NCI-H2171 (cell line): ENCODE results near the gene FAM118A.

ENCODE experiments used
- DNase-seq: peaks from one replicate; lab custom pipeline; 2025; lab: John Stamatoyannopoulos, UW

The FAM118A gene

DNA sequence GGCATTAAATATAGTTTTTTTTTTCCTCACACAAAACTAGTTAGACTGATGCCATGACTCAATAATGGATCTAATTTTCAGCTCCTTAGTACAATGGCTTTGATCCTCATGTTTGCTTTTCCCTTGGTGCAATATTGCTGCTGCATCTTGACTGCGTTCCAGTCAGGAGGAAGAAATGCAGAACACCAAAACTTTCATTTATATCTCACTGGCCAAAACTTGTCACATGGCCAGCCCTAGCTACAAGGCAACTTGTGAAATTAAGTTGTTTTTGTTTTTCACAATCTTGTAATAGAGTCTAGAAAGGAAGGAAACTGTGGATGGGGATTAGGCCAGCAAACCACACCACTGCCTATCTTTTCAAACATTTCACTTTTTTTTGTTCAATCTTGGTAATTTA is 67.0 kb downstream of the FAM118A start:
- DNase-seq: no peak

DNA sequence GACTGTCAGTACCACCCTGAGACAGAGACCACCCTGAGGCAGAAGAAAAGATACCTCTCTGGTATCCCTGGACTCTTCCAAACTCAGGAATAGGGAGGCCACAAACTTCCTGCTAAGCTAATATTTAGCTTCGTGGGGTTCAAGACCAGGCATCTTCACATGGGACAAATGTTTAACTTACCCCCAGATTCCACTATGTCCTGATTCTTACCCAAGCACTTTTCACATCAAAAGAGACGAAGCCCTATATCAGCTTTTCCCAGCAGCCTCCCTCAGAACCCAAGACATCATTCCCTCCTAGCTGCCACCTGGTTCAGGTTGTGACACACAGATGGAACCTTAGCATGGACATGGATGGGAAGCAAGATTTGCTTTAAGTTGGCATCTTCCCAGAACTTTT is 71.6 kb downstream of the FAM118A start:
- DNase-seq: no peak

DNA sequence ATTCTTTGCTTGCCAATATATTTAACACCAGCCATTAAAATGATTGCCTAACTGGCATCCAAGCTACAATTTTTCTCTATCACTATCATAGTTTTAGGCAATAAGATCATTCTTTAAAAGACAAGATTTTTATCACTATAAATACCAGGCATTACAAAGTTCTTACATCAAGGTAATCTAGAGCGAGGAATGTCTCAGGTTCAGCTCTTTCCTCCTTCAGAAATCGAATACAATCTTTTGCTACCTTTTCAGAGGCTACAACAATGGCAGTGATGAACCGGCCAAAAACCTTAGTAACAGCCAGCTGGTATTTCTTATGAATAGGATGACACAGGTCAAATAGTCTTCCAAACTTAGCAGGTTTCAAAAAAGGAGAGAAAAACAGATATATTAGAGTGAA is 79.8 kb downstream of the FAM118A start:
- no peak for DNase-seq
